ENCODE results near the gene ANKRD6. TPM values are rescaled to one million over a fixed set of nuclear protein-coding genes. Genes with fewer than 3 reads are reported as not detected.

Gene ANKRD6
- total RNA-seq, 1 experiment from 2014 or later = 5.6 TPM

GRCh38 chr6:89563866-89564265 is 130.9 kb downstream of the ANKRD6 start:
- no peak overlapping the region for H3K4me2 ChIP-seq (ENCODE audit: insufficient read depth, insufficient read length, low read length)
- no peak overlapping the region for H4K5ac ChIP-seq (ENCODE audit: insufficient read length, low read depth, low read length)
- peaks cover 2% of the 10 kb centered on the region; the same call in 1 of the 2 replicates for H3K4me1 ChIP-seq (ENCODE audit: insufficient read depth, low read length)
- no peaks in the 10 kb centered on the region; the same call in 1 of the 2 replicates for H3K27me3 Mint-ChIP-seq (ENCODE audit: low read depth)
- H4K91ac ChIP-seq (ENCODE audit: insufficient read length, low read depth, low read length) = no peak overlapping the region
- TF ChIP-seq, protein P1, sequence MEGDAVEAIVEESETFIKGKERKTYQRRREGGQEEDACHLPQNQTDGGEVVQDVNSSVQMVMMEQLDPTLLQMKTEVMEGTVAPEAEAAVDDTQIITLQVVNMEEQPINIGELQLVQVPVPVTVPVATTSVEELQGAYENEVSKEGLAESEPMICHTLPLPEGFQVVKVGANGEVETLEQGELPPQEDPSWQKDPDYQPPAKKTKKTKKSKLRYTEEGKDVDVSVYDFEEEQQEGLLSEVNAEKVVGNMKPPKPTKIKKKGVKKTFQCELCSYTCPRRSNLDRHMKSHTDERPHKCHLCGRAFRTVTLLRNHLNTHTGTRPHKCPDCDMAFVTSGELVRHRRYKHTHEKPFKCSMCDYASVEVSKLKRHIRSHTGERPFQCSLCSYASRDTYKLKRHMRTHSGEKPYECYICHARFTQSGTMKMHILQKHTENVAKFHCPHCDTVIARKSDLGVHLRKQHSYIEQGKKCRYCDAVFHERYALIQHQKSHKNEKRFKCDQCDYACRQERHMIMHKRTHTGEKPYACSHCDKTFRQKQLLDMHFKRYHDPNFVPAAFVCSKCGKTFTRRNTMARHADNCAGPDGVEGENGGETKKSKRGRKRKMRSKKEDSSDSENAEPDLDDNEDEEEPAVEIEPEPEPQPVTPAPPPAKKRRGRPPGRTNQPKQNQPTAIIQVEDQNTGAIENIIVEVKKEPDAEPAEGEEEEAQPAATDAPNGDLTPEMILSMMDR (conservative IDR thresholded peaks at IDR 0.05) = no peak
- H2BK12ac ChIP-seq (ENCODE audit: insufficient read length, low read depth, low read length) = no peak overlapping the region
- H3K9me3 ChIP-seq (ENCODE audit: control insufficient read depth, low read depth, low read length) = no peaks in the 10 kb centered on the region
- WGBS (ENCODE audit: extremely low coverage, insufficient read length, low lambda C conversion rate) = no CpG with 5 or more reads among the region's 1 CpG
- H3K27ac Mint-ChIP-seq = no peak overlapping the region
- no peak overlapping the region for H2AFZ ChIP-seq (ENCODE audit: low read length)
- no peak overlapping the region for H3K27ac ChIP-seq (ENCODE audit: insufficient read length, low read depth, low read length)
- H4K20me1 ChIP-seq (ENCODE audit: control insufficient read depth, insufficient read depth, insufficient read length) = no peaks in the 10 kb centered on the region
- H2BK120ac ChIP-seq (ENCODE audit: low read depth, low read length, poor library complexity, severe bottlenecking) = no peak overlapping the region
- H3K18ac ChIP-seq (ENCODE audit: insufficient read length, low read depth, low read length) = no peak overlapping the region
- no peak overlapping the region for H3K56ac ChIP-seq (ENCODE audit: insufficient read length, low read depth, low read length)
- H3K4me3 Mint-ChIP-seq = no peak overlapping the region
- H3K9ac ChIP-seq (ENCODE audit: extremely low read depth, insufficient read length, low read length) = no peak overlapping the region
- H3K27me3 ChIP-seq (ENCODE audit: insufficient read depth, low read length) = no peaks in the 10 kb centered on the region
- no peak overlapping the region for H3K4ac ChIP-seq (ENCODE audit: low read depth, low read length)
- no peak overlapping the region for H2BK20ac ChIP-seq (ENCODE audit: low read depth, low read length, poor library complexity, severe bottlenecking)
- H3K23me2 ChIP-seq (ENCODE audit: insufficient read length, low read depth, low read length, poor library complexity, severe bottlenecking) = no peaks in the 10 kb centered on the region
- peaks cover 15 to 27% of the 10 kb centered on the region in 2 experiments for H3K4me1 Mint-ChIP-seq
- H3K79me1 ChIP-seq (ENCODE audit: insufficient read depth, low read depth, low read length, poor library complexity, severe bottlenecking) = no peaks in the 10 kb centered on the region
- H3K9me3 Mint-ChIP-seq = peaks cover 1 to 3% of the 10 kb centered on the region in 2 experiments; a peak in 2 of 5 replicates
- DNase-seq = no peak
- H3K36me3 Mint-ChIP-seq (ENCODE audit: insufficient read depth in 1 of 3, low read depth in 3 of 3) = no peaks in the 10 kb centered on the region
- H2BK5ac ChIP-seq (ENCODE audit: insufficient read length, low read length) = no peak overlapping the region
- no peak overlapping the region for H3K23ac ChIP-seq (ENCODE audit: insufficient read length, low read depth, low read length)
- H2BK15ac ChIP-seq (ENCODE audit: low read depth, low read length) = no peak overlapping the region
- no peak overlapping the region for H2AK5ac ChIP-seq (ENCODE audit: insufficient read length, low read length)
- H3T11ph ChIP-seq (ENCODE audit: low read length) = no peak overlapping the region
- no peaks in the 10 kb centered on the region for H3K79me2 ChIP-seq (ENCODE audit: insufficient read depth, low read length)
- no peak overlapping the region for H3K14ac ChIP-seq (ENCODE audit: insufficient read depth, low read length)
- no peak overlapping the region for H4K8ac ChIP-seq (replicated peaks; ENCODE audit: insufficient read length, low read depth, low read length)
